ENCODE results near the gene TSKS.

The TSKS gene

DNA sequence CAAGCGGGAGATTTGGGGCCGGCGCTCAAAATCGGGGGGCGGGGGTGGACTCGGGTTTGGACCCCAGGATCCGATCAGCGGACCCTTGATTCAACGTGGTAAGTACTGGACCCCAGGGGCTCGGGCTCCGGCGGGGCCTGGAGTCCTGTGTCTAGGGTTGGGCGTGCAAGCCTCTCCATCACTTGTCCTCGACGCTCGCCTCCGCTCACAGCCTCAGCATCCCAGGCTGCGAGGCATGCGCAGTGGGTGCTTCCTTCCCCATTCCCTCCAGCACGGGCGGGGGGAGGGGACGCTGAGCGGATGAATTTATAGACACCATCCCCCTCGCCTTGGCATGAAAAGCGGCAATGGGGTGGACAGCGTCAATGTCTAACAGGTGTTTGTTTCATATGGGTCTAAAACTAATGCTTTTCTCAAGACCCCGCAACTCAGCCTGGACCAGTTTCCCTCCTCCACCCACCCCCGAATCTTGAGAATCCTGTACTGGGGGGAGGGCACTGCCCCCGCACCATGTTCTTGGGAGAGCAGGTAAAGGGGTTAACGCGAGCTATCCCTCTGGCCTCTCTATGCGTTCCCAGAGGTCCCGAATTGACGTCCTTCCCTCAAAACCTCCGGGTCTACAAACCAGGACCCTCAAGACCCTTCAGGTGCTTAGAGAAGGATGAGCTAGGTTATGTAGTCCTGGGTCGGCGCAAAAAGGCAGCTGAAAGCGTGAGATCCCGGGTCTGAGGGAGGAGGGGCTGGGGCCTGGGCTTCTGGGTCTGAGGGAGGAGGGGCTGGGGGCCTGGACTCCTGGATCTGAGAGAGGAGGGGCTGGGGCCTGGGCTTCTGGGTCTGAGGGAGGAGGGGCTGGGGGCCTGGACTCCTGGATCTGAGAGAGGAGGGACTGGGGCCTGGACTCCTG is 71.6 kb downstream of the TSKS start (continued):
- TF ChIP-seq, protein P1, sequence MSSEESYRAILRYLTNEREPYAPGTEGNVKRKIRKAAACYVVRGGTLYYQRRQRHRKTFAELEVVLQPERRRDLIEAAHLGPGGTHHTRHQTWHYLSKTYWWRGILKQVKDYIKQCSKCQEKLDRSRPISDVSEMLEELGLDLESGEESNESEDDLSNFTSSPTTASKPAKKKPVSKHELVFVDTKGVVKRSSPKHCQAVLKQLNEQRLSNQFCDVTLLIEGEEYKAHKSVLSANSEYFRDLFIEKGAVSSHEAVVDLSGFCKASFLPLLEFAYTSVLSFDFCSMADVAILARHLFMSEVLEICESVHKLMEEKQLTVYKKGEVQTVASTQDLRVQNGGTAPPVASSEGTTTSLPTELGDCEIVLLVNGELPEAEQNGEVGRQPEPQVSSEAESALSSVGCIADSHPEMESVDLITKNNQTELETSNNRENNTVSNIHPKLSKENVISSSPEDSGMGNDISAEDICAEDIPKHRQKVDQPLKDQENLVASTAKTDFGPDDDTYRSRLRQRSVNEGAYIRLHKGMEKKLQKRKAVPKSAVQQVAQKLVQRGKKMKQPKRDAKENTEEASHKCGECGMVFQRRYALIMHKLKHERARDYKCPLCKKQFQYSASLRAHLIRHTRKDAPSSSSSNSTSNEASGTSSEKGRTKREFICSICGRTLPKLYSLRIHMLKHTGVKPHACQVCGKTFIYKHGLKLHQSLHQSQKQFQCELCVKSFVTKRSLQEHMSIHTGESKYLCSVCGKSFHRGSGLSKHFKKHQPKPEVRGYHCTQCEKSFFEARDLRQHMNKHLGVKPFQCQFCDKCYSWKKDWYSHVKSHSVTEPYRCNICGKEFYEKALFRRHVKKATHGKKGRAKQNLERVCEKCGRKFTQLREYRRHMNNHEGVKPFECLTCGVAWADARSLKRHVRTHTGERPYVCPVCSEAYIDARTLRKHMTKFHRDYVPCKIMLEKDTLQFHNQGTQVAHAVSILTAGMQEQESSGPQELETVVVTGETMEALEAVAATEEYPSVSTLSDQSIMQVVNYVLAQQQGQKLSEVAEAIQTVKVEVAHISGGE (tag by site-specific recombination; conservative IDR thresholded peaks at IDR 0.05; ENCODE audit: low read depth): no peak
- TF ChIP-seq ZNF830 (tag by site-specific recombination; IDR thresholded peaks at IDR 0.05; ENCODE audit: low read depth) (no peak), OSR2 (tag by site-specific recombination; IDR thresholded peaks at IDR 0.05) (no peak), ZNF571 (tag by site-specific recombination; IDR thresholded peaks at IDR 0.05) (no peak), ZNF138 (tag by site-specific recombination; IDR thresholded peaks at IDR 0.05; ENCODE audit: borderline replicate concordance) (no peak), ZNF132 (tag by site-specific recombination; IDR thresholded peaks at IDR 0.05; ENCODE audit: borderline replicate concordance) (no peak), ZNF596 (tag by site-specific recombination; IDR thresholded peaks at IDR 0.05) (no peak), ZNF19 (tag by site-specific recombination; IDR thresholded peaks at IDR 0.05; ENCODE audit: low read depth) (no peak), ZNF391 (tag by site-specific recombination; IDR thresholded peaks at IDR 0.05; ENCODE audit: borderline replicate concordance, low read depth) (no peak), ZNF404 (tag by site-specific recombination; IDR thresholded peaks at IDR 0.05) (no peak), ZNF776 (tag by site-specific recombination; IDR thresholded peaks at IDR 0.05; ENCODE audit: borderline replicate concordance) (no peak), SP2 (tag by site-specific recombination; IDR thresholded peaks at IDR 0.05) (no peak), MYNN (tag by site-specific recombination; IDR thresholded peaks at IDR 0.05; ENCODE audit: borderline replicate concordance) (no peak), ZNF248 (tag by site-specific recombination; IDR thresholded peaks at IDR 0.05) (no peak), OVOL3 (tag by site-specific recombination; IDR thresholded peaks at IDR 0.05) (no peak), ZNF658 (tag by site-specific recombination; IDR thresholded peaks at IDR 0.05) (no peak), ZNF600 (tag by site-specific recombination; IDR thresholded peaks at IDR 0.05) (no peak), ZNF610 (tag by site-specific recombination; IDR thresholded peaks at IDR 0.05; ENCODE audit: borderline replicate concordance) (no peak), ZNF544 (tag by site-specific recombination; IDR thresholded peaks at IDR 0.05) (no peak), ZNF140 (tag by site-specific recombination; IDR thresholded peaks at IDR 0.05) (no peak)
- TF ChIP-seq, protein P2, sequence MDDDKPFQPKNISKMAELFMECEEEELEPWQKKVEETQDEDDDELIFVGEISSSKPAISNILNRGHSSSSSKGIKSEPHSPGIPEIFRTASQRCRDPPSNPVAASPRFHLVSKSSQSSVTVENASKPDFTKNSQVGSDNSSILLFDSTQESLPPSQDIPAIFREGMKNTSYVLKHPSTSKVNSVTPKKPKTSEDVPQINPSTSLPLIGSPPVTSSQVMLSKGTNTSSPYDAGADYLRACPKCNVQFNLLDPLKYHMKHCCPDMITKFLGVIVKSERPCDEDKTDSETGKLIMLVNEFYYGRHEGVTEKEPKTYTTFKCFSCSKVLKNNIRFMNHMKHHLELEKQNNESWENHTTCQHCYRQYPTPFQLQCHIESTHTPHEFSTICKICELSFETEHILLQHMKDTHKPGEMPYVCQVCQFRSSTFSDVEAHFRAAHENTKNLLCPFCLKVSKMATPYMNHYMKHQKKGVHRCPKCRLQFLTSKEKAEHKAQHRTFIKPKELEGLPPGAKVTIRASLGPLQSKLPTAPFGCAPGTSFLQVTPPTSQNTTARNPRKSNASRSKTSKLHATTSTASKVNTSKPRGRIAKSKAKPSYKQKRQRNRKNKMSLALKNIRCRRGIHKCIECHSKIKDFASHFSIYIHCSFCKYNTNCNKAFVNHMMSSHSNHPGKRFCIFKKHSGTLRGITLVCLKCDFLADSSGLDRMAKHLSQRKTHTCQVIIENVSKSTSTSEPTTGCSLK (tag by site-specific recombination; IDR thresholded peaks at IDR 0.05): no peak
- TF ChIP-seq, protein P3, sequence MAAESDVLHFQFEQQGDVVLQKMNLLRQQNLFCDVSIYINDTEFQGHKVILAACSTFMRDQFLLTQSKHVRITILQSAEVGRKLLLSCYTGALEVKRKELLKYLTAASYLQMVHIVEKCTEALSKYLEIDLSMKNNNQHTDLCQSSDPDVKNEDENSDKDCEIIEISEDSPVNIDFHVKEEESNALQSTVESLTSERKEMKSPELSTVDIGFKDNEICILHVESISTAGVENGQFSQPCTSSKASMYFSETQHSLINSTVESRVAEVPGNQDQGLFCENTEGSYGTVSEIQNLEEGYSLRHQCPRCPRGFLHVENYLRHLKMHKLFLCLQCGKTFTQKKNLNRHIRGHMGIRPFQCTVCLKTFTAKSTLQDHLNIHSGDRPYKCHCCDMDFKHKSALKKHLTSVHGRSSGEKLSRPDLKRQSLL (tag by site-specific recombination; IDR thresholded peaks at IDR 0.05): peak; percentile 5; the same call in 1 of the 2 replicates
- TF ChIP-seq, protein P4, sequence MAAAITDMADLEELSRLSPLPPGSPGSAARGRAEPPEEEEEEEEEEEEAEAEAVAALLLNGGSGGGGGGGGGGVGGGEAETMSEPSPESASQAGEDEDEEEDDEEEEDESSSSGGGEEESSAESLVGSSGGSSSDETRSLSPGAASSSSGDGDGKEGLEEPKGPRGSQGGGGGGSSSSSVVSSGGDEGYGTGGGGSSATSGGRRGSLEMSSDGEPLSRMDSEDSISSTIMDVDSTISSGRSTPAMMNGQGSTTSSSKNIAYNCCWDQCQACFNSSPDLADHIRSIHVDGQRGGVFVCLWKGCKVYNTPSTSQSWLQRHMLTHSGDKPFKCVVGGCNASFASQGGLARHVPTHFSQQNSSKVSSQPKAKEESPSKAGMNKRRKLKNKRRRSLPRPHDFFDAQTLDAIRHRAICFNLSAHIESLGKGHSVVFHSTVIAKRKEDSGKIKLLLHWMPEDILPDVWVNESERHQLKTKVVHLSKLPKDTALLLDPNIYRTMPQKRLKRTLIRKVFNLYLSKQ (tag by site-specific recombination; IDR thresholded peaks at IDR 0.05; ENCODE audit: borderline replicate concordance): no peak
- TF ChIP-seq, protein P5, sequence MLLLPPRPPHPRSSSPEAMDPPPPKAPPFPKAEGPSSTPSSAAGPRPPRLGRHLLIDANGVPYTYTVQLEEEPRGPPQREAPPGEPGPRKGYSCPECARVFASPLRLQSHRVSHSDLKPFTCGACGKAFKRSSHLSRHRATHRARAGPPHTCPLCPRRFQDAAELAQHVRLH (tag by site-specific recombination; IDR thresholded peaks at IDR 0.05): no peak
- TF ChIP-seq, protein P6, sequence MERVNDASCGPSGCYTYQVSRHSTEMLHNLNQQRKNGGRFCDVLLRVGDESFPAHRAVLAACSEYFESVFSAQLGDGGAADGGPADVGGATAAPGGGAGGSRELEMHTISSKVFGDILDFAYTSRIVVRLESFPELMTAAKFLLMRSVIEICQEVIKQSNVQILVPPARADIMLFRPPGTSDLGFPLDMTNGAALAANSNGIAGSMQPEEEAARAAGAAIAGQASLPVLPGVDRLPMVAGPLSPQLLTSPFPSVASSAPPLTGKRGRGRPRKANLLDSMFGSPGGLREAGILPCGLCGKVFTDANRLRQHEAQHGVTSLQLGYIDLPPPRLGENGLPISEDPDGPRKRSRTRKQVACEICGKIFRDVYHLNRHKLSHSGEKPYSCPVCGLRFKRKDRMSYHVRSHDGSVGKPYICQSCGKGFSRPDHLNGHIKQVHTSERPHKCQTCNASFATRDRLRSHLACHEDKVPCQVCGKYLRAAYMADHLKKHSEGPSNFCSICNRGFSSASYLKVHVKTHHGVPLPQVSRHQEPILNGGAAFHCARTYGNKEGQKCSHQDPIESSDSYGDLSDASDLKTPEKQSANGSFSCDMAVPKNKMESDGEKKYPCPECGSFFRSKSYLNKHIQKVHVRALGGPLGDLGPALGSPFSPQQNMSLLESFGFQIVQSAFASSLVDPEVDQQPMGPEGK (tag by site-specific recombination; IDR thresholded peaks at IDR 0.05): no peak
- TF ChIP-seq, protein P7, sequence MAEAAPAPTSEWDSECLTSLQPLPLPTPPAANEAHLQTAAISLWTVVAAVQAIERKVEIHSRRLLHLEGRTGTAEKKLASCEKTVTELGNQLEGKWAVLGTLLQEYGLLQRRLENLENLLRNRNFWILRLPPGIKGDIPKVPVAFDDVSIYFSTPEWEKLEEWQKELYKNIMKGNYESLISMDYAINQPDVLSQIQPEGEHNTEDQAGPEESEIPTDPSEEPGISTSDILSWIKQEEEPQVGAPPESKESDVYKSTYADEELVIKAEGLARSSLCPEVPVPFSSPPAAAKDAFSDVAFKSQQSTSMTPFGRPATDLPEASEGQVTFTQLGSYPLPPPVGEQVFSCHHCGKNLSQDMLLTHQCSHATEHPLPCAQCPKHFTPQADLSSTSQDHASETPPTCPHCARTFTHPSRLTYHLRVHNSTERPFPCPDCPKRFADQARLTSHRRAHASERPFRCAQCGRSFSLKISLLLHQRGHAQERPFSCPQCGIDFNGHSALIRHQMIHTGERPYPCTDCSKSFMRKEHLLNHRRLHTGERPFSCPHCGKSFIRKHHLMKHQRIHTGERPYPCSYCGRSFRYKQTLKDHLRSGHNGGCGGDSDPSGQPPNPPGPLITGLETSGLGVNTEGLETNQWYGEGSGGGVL (tag by site-specific recombination; IDR thresholded peaks at IDR 0.05): no peak
